ENCODE data around the gene LRRC27. TPM values are rescaled to one million over a fixed set of nuclear protein-coding genes. Genes with fewer than 3 reads are reported as not detected.

Gene LRRC27
- total and polyA plus RNA-seq, 2 of the 4 experiments (the other 2 are of a cell fraction) = 3.8 to 5.3 TPM

GRCh38 chr10:132329565-132330485, 2.2 kb upstream of the LRRC27 start:
- no peak overlapping the region for H2AK9ac ChIP-seq (replicated peaks; ENCODE audit: low read depth, low read length, poor library complexity)
- no peak overlapping the region for H4K5ac ChIP-seq (ENCODE audit: low read depth, low read length)
- BruUV-seq (replicated peaks) = no TSS peak
- peak overlapping the region; percentile 38; the same call in 1 of the 2 replicates for H3K27ac ChIP-seq (ENCODE audit: insufficient read depth, low read length)
- dilution Hi-C loops (cut with HindIII; ENCODE audit: low sequenced_read_pairs, unreplicated experiment) (loop anchor here (25.0 kb wide), 1 partner anchor 93 kb away; no protein-coding TSS in a partner anchor), intact Hi-C loops (cut with micrococcal nuclease) (no loop called here), in situ Hi-C loops (cut with MboI; ENCODE audit: low sequenced_read_pairs) (no loop called here)
- no peak overlapping the region for H2AFZ ChIP-seq (replicated peaks; ENCODE audit: low read length, poor library complexity)
- H3K9me3 ChIP-seq (ENCODE audit: control insufficient read depth, insufficient read depth, low read length) = no peaks in the 10 kb centered on the region
- H3K18ac ChIP-seq (ENCODE audit: low read depth, low read length) = no peak overlapping the region
- H3K23ac ChIP-seq (ENCODE audit: low read depth, low read length) = no peak overlapping the region
- H4K91ac ChIP-seq (ENCODE audit: insufficient read depth, low read depth, low read length) = no peak overlapping the region
- ChIA-PET POLR2A (ENCODE audit: unreplicated experiment) (no interaction called here), CTCF (no interaction called here)
- no peak overlapping the region; the same call in 2 of the 3 replicates for H2BK15ac ChIP-seq (ENCODE audit: low read depth, low read length)
- peaks cover 3% of the 10 kb centered on the region; the same call in 1 of the 2 replicates for H3K9me1 ChIP-seq (ENCODE audit: insufficient read depth, low read length)
- H3K27me3 ChIP-seq (ENCODE audit: control insufficient read depth, insufficient read depth, low read length) = no peaks in the 10 kb centered on the region
- H2BK20ac ChIP-seq (ENCODE audit: low read depth, low read length) = 0 out of 2 replicates have a peak overlapping the region, but pooled peaks have one; percentile 11
- H3K4me1 ChIP-seq (ENCODE audit: control insufficient read depth, insufficient read depth, low read length) = peaks cover 6% of the 10 kb centered on the region
- H3K4me2 ChIP-seq (ENCODE audit: low read depth, low read length) = peak overlapping the region; percentile 92
- H3K4ac ChIP-seq (ENCODE audit: low read depth, low read length) = peak overlapping the region; percentile 21
- H4K20me1 ChIP-seq (ENCODE audit: insufficient read depth, low read length) = 0 out of 2 replicates have a peak, but pooled peaks cover 3% of the 10 kb centered on the region
- DNase-seq = peak; percentile 36
- 70% methylated on average over 2 of the region's 23 CpGs; no CpG with 5 or more reads in 1 of the 2 experiments for WGBS, 2 experiments (ENCODE audit: extremely low coverage in 2 of 2, insufficient read length in 1 of 2)
- H3K9ac ChIP-seq (ENCODE audit: low read depth, low read length) = peak overlapping the region; percentile 26; the same call in 1 of the 2 replicates
- H3K56ac ChIP-seq (ENCODE audit: extremely low read depth, insufficient read depth, low read length) = no peak overlapping the region
- peak overlapping the region; percentile 77; the same call in 1 of the 2 replicates for H2AK5ac ChIP-seq (ENCODE audit: low read depth, low read length)
- H3K79me1 ChIP-seq (ENCODE audit: low read depth in 1 of 2, low read length in 2 of 2) = peaks cover 16 to 58% of the 10 kb centered on the region in 2 experiments
- 0 out of 2 replicates have a peak overlapping the region, but pooled peaks have one; percentile 5 for H3K14ac ChIP-seq (replicated peaks; ENCODE audit: low read depth, low read length)
- ATAC-seq (ENCODE audit: low read depth) = no peak
- peak overlapping the region in 1 of 2 experiments; percentile 25 for H4K8ac ChIP-seq (ENCODE audit: low read depth in 2 of 2, low read length in 2 of 2)
- H3K4me3 ChIP-seq (ENCODE audit: insufficient read depth, low read depth, low read length) = peak overlapping the region; percentile 40
- no peak overlapping the region for H2BK5ac ChIP-seq (ENCODE audit: low read depth, low read length, poor library complexity, severe bottlenecking)
- no peak overlapping the region for H2BK120ac ChIP-seq (ENCODE audit: low read depth, low read length)
- peaks cover 8% of the 10 kb centered on the region; the same call in 1 of the 2 replicates for H3K36me3 ChIP-seq (ENCODE audit: control insufficient read depth, insufficient read depth, low read length)
- TF ChIP-seq ELK1 (IDR thresholded peaks at IDR 0.05; ENCODE audit: borderline replicate concordance, low read depth, low read length) (no peak), RAD21 (IDR thresholded peaks at IDR 0.05; ENCODE audit: low read length) (no peak), CEBPB (IDR thresholded peaks at IDR 0.05; ENCODE audit: low read depth, low read length) (no peak), POLR2A (IDR thresholded peaks at IDR 0.05; ENCODE audit: low read depth, low read length) (no peak), SMC3 (IDR thresholded peaks at IDR 0.05; ENCODE audit: low read depth, low read length) (no peak), MXI1 (IDR thresholded peaks at IDR 0.05; ENCODE audit: borderline replicate concordance, low read depth, low read length) (no peak), CHD1 (IDR thresholded peaks at IDR 0.05; ENCODE audit: low read depth, low read length) (no peak), FOS (IDR thresholded peaks at IDR 0.05; ENCODE audit: low read depth, low read length) (no peak), RCOR1 (IDR thresholded peaks at IDR 0.05; ENCODE audit: insufficient replicate concordance, low read length) (no peak), BHLHE40 (IDR thresholded peaks at IDR 0.05; ENCODE audit: low read depth, low read length) (no peak), MAZ (IDR thresholded peaks at IDR 0.05; ENCODE audit: borderline replicate concordance, low read depth, low read length) (no peak), CTCF (conservative IDR thresholded peaks at IDR 0.05; ENCODE audit: low read depth, low read length) (no peak), USF2 (IDR thresholded peaks at IDR 0.05; ENCODE audit: low read depth, low read length) (no peak)
